ENCODE data around the gene TTLL5.

TTLL5 gene

DNA sequence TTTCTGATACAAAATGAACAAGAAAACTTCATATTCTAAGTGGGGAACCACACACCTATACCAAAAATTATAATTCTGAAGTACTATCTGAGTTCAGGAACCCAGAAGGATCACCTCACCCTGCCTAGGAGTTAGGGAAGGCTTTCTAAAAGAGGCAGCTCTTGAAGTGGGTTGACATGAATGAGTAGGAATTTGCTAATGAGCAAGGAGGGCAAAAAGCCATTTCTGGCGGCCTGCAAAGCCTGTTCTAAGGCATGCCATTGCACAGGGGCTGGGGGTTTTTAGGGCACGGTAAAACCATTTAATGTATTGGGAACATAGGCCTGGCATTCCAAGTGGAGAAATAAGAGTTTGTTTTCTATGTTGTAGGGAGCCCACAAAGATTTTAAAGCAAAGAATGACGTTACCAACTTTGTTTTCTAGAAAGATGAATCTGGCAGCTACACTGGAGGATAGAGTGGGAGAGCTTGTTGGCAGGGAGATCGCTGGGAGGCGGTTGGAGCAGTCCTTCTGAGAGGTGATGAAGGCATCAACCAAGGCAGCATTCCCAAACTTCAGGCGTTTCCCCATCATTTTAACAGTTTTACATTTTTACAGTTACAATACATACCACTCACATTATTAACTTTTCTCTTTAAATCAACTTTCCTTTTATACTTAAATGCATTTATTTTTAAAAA, 338.6 kb downstream of the TTLL5 start:
- no peak for DNase-seq

GRCh38 chr14:76002383-76002782, 341.3 kb downstream of the TTLL5 start:
- no peak for DNase-seq

All from hematopoietic multipotent progenitor cell treated with erythropoietin and hydrocortisone succinate and interleukin-3 and kit ligand, for 8 days (in vitro differentiated cells).